Liver (tissue), 9 donors: Measurements from ENCODE around the gene ROMO1. TPM values are rescaled to one million over a fixed set of nuclear protein-coding genes. Genes with fewer than 3 reads are reported as not detected.

Experiments
- DNase-seq: peaks from one replicate; pipeline ENCODE4 v3.0.0-alpha.2; 2017; ENCODE audit warnings: low spot score
- H3K27ac ChIP-seq, 2 donors: one replicate each; pipeline ENCODE4 v1.7.0; 2013; ENCODE audit warnings: inconsistent platforms in 2 of 2, low read length in 2 of 2, control low read depth in 1 of 2, low read depth in 1 of 2, mild to moderate bottlenecking in 1 of 2
- H3K27me3 ChIP-seq, 4 donors: one replicate each; pipeline versions ENCODE4 v1.6.1 to v1.7.0; 2013; ENCODE audit warnings: low read length in 3 of 4, inconsistent platforms in 1 of 4, mild to moderate bottlenecking in 1 of 4, moderate library complexity in 1 of 4; ENCODE audit not compliant: control insufficient read depth in 4 of 4, insufficient read depth in 4 of 4
- H3K36me3 ChIP-seq, 4 donors: one replicate each; pipeline versions ENCODE4 v1.6.1 to v1.7.0; 2013; ENCODE audit warnings: low read length in 3 of 4, mild to moderate bottlenecking in 3 of 4, low read depth in 1 of 4, moderate library complexity in 1 of 4; ENCODE audit not compliant: control insufficient read depth in 4 of 4, insufficient read depth in 3 of 4
- H3K4me1 ChIP-seq, 4 donors: one replicate each; pipeline versions ENCODE4 v1.6.1 to v1.7.0; 2013; ENCODE audit warnings: low read length in 3 of 4, mild to moderate bottlenecking in 3 of 4, moderate library complexity in 1 of 4; ENCODE audit not compliant: control insufficient read depth in 4 of 4, insufficient read depth in 4 of 4
- H3K4me3 ChIP-seq, 3 donors: one replicate each; pipeline versions ENCODE4 v1.6.1 to v1.7.0; 2013; ENCODE audit warnings: low read length in 3 of 3, control low read depth in 1 of 3, low read depth in 1 of 3, mild to moderate bottlenecking in 1 of 3
- H3K9ac ChIP-seq, 2 donors: one replicate each; pipeline ENCODE4 v1.7.0; 2013; ENCODE audit warnings: low read length in 2 of 2, mild to moderate bottlenecking in 2 of 2, moderate library complexity in 2 of 2, control low read depth in 1 of 2, low read depth in 1 of 2
- H3K9me3 ChIP-seq, 4 donors: one replicate each; pipeline versions ENCODE4 v1.6.1 to v1.7.0; 2013; ENCODE audit warnings: low read length in 3 of 4; ENCODE audit not compliant: control insufficient read depth in 4 of 4
- EGR1 ChIP-seq, 2 donors: IDR thresholded peaks; 2 replicates each; pipeline ENCODE4 v1.6.1; 2016 to 2018; ENCODE audit warnings: antibody characterized with exemption in 2 of 2, low read depth in 2 of 2
- FOXA2 ChIP-seq: IDR thresholded peaks from 2 replicates; pipeline ENCODE4 v1.6.1; 2016; ENCODE audit warnings: antibody characterized with exemption
- GABPA ChIP-seq, 2 donors: IDR thresholded peaks in 1 of 2; conservative IDR thresholded peaks in 1 of 2; 2 replicates each; pipeline ENCODE4 v1.6.1; 2016; ENCODE audit warnings: antibody characterized with exemption in 2 of 2, mild to moderate bottlenecking in 1 of 2, moderate library complexity in 1 of 2
- HNF4A ChIP-seq, 2 donors: conservative IDR thresholded peaks; 2 replicates each; pipeline ENCODE4 v1.6.1; 2016; ENCODE audit warnings: antibody characterized with exemption in 2 of 2, mild to moderate bottlenecking in 2 of 2
- HNF4G ChIP-seq: IDR thresholded peaks from 2 replicates; pipeline ENCODE4 v1.6.1; 2016; ENCODE audit warnings: antibody characterized with exemption
- NR2F2 ChIP-seq: IDR thresholded peaks from 2 replicates; pipeline ENCODE4 v1.6.1; 2016; ENCODE audit warnings: antibody characterized with exemption
- RAD21 ChIP-seq, 2 donors: IDR thresholded peaks; 2 replicates each; pipeline ENCODE4 v1.6.1; 2016; ENCODE audit warnings: antibody characterized with exemption in 2 of 2, mild to moderate bottlenecking in 2 of 2
- RXRA ChIP-seq, 2 donors: IDR thresholded peaks; 2 replicates each; pipeline ENCODE4 v1.6.1; 2017 to 2018; ENCODE audit warnings: antibody characterized with exemption in 2 of 2, mild to moderate bottlenecking in 1 of 2
- SP1 ChIP-seq: IDR thresholded peaks from 2 replicates; pipeline ENCODE4 v1.6.1; 2018; ENCODE audit warnings: antibody characterized with exemption, mild to moderate bottlenecking
- TAF1 ChIP-seq: conservative IDR thresholded peaks from 2 replicates; pipeline ENCODE4 v1.6.1; 2016; ENCODE audit warnings: antibody characterized with exemption, mild to moderate bottlenecking
- YY1 ChIP-seq: IDR thresholded peaks from 2 replicates; pipeline ENCODE4 v1.6.1; 2016; ENCODE audit warnings: antibody characterized with exemption, mild to moderate bottlenecking
- WGBS: extraction: QIAGEN DNeasy Blood & Tissue Kit; methylation state at CpG from one replicate; pipeline ENCODE4 v1.1.7; 2013; 5-methylcytosine and 5-hydroxymethylcytosine counted together
- polyA plus RNA-seq, 2 donors: library from polyadenylated mRNA; stranded (reverse) in 1 of 2; unstranded in 1 of 2; fragments of 200-250 nt in 1 of 2; fragments of >200 nt in 1 of 2; fragmentation: Nextera tagmentation in 1 of 2; extraction: Ambion mirVana in 1 of 2; gene quantifications; one replicate each; pipeline versions ENCODE4 v1.2.1 to v1.2.3, GENCODE V29; 2013 to 2015
- total RNA-seq, 2 donors: library from RNA; depleted of rRNA; stranded (reverse); fragments of >200 nt; gene quantifications; one replicate each; pipeline ENCODE4 v1.2.3, GENCODE V29; 2014
- TF ChIP-seq, protein P1 (sequence below): IDR thresholded peaks from 2 replicates; pipeline ENCODE4 v1.6.1; 2016; ENCODE audit warnings: antibody characterized with exemption
- TF ChIP-seq, protein P2 (sequence below): IDR thresholded peaks from 2 replicates; pipeline ENCODE4 v1.6.1; 2016; ENCODE audit warnings: antibody characterized with exemption, mild to moderate bottlenecking
- TF ChIP-seq, protein P3 (sequence below): fragments of 150-350 bp; IDR thresholded peaks from 2 replicates; pipeline ENCODE4 v1.5.1; 2017; ENCODE audit warnings: improper control_type of control experiment, low read depth, low read length; ENCODE audit not compliant: missing input control
- TF ChIP-seq, protein P4 (sequence below): IDR thresholded peaks from 2 replicates; pipeline ENCODE4 v1.6.1; 2016; ENCODE audit warnings: antibody characterized with exemption
- donor health status: healthy.
- donor health status: healthy.
- donor health status: healthy.
- donor health status: healthy.
- donor health status: healthy.

Gene ROMO1
- total and polyA plus RNA-seq, 4 donors = 68.4 to 359 (median 147) TPM

DNA sequence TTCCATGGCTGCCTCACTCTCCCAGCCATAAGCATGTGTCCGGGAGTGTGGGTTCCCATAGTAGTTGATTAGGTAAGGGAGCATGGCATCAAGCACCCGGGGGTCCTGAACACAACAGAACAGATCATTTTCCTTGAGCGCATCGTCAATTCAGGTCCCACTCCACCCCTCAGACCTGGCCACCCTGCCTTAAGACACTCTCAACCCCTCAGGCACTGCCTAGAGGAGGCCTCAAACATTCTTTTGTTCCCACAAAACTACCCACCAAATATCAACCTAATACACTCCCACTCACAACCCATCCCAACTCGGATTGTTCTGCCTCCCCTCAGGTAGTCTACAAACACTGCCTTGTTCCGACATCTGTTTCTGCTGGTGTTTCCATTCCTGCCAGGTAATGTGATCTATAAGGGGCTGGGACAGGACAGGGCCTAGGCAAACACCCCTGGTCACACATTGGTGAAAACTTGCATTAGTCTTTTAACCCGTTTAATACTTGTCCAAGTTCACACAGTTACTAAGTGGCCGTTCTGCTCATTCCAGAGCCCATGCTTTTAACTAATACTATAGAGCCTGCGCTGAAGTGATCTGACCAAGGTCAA lies 1.4 kb upstream of the ROMO1 start:
- no peak overlapping the region for H3K27ac ChIP-seq
- TF ChIP-seq YY1 (no peak), GABPA (IDR thresholded peaks at IDR 0.05 in 1 of 2, conservative IDR thresholded peaks at IDR 0.05 in 1 of 2) (no peak), EGR1 (IDR thresholded peaks at IDR 0.05; ENCODE audit: low read depth in 2 of 2) (no peak), HNF4G (no peak), TAF1 (no peak), HNF4A (conservative IDR thresholded peaks at IDR 0.05) (no peak), FOXA2 (no peak), RAD21 (IDR thresholded peaks at IDR 0.05) (no peak), SP1 (no peak), NR2F2 (no peak)
- TF ChIP-seq, protein P1, sequence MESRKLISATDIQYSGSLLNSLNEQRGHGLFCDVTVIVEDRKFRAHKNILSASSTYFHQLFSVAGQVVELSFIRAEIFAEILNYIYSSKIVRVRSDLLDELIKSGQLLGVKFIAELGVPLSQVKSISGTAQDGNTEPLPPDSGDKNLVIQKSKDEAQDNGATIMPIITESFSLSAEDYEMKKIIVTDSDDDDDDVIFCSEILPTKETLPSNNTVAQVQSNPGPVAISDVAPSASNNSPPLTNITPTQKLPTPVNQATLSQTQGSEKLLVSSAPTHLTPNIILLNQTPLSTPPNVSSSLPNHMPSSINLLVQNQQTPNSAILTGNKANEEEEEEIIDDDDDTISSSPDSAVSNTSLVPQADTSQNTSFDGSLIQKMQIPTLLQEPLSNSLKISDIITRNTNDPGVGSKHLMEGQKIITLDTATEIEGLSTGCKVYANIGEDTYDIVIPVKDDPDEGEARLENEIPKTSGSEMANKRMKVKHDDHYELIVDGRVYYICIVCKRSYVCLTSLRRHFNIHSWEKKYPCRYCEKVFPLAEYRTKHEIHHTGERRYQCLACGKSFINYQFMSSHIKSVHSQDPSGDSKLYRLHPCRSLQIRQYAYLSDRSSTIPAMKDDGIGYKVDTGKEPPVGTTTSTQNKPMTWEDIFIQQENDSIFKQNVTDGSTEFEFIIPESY = no peak
- TF ChIP-seq, protein P2, sequence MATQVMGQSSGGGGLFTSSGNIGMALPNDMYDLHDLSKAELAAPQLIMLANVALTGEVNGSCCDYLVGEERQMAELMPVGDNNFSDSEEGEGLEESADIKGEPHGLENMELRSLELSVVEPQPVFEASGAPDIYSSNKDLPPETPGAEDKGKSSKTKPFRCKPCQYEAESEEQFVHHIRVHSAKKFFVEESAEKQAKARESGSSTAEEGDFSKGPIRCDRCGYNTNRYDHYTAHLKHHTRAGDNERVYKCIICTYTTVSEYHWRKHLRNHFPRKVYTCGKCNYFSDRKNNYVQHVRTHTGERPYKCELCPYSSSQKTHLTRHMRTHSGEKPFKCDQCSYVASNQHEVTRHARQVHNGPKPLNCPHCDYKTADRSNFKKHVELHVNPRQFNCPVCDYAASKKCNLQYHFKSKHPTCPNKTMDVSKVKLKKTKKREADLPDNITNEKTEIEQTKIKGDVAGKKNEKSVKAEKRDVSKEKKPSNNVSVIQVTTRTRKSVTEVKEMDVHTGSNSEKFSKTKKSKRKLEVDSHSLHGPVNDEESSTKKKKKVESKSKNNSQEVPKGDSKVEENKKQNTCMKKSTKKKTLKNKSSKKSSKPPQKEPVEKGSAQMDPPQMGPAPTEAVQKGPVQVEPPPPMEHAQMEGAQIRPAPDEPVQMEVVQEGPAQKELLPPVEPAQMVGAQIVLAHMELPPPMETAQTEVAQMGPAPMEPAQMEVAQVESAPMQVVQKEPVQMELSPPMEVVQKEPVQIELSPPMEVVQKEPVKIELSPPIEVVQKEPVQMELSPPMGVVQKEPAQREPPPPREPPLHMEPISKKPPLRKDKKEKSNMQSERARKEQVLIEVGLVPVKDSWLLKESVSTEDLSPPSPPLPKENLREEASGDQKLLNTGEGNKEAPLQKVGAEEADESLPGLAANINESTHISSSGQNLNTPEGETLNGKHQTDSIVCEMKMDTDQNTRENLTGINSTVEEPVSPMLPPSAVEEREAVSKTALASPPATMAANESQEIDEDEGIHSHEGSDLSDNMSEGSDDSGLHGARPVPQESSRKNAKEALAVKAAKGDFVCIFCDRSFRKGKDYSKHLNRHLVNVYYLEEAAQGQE = no peak
- TF ChIP-seq, protein P3, sequence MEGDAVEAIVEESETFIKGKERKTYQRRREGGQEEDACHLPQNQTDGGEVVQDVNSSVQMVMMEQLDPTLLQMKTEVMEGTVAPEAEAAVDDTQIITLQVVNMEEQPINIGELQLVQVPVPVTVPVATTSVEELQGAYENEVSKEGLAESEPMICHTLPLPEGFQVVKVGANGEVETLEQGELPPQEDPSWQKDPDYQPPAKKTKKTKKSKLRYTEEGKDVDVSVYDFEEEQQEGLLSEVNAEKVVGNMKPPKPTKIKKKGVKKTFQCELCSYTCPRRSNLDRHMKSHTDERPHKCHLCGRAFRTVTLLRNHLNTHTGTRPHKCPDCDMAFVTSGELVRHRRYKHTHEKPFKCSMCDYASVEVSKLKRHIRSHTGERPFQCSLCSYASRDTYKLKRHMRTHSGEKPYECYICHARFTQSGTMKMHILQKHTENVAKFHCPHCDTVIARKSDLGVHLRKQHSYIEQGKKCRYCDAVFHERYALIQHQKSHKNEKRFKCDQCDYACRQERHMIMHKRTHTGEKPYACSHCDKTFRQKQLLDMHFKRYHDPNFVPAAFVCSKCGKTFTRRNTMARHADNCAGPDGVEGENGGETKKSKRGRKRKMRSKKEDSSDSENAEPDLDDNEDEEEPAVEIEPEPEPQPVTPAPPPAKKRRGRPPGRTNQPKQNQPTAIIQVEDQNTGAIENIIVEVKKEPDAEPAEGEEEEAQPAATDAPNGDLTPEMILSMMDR = no peak
- no peaks in the 10 kb centered on the region for H3K27me3 ChIP-seq
- peak overlapping the region in 1 of 3 donors; percentile 87 for H3K4me3 ChIP-seq
- no peak overlapping the region for H3K9ac ChIP-seq
- no peak for DNase-seq
- peaks cover 0 to 36% (median 28%) of the 10 kb centered on the region in 4 donors for H3K4me1 ChIP-seq
- no peaks in the 10 kb centered on the region for H3K9me3 ChIP-seq
- 72% methylated on average over 9 of the region's 9 CpGs for WGBS
- peaks cover 5 to 11% (median 10%) of the 10 kb centered on the region in 4 donors for H3K36me3 ChIP-seq

DNA sequence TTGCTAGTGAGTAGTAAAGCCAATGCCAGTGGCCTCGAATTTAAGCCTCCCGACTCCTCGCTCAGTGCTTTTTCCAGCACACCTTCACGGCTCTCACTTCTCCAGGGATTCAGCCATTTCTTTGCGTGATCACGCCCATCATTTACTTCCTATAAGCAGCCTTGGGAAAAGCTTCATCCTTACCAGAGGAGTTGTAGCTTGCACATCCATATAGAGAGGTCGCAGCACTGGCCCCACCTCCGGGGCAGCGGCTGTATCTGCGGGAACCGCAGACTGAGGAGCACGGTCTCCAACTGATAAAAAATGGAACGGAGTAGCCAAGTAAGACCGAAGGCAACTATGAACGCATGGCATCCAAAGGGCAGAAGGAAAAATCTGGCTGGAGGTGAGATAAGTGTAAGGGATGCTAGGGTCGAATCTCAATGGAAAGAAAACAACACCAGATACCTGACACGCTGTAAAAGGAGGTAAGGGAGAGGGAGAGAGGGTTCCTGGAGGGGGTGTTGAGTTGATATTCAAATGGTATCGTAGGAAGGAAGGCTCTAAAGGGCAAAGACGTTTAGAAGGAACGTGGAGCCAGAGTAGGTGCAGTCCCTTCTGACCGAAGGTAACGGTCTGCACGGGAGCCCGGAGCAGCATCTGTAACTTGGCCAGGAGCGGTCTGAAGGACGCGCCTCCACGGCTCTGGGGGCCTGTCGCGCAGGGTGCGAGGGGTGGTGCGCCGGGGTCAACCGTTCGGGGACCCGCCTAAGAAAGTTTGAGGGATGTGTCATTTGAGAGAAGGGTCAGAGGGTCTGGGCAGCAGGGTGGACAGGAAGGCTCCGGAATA lies 693 bp upstream of the ROMO1 start:
- H3K4me3 ChIP-seq = peak overlapping the region; percentile 69 to 87 (median 82)
- peak overlapping the region; percentile 49 to 68 for H3K9ac ChIP-seq
- H3K9me3 ChIP-seq = no peaks in the 10 kb centered on the region
- peaks cover 5 to 16% (median 14%) of the 10 kb centered on the region in 4 donors for H3K36me3 ChIP-seq
- peaks cover 0 to 36% (median 28%) of the 10 kb centered on the region in 4 donors for H3K4me1 ChIP-seq
- H3K27me3 ChIP-seq = no peaks in the 10 kb centered on the region
- H3K27ac ChIP-seq = peak overlapping the region; percentile 83 to 86
- WGBS = 8% methylated on average over 37 of the region's 37 CpGs
- peak; percentile 49 for DNase-seq
- TF ChIP-seq, protein P3 = no peak
- TF ChIP-seq FOXA2 = no peak
- TF ChIP-seq HNF4G = no peak
- TF ChIP-seq RAD21 (IDR thresholded peaks at IDR 0.05) = no peak
- TF ChIP-seq SP1 = no peak
- TF ChIP-seq, protein P2 = no peak
- TF ChIP-seq, protein P4, sequence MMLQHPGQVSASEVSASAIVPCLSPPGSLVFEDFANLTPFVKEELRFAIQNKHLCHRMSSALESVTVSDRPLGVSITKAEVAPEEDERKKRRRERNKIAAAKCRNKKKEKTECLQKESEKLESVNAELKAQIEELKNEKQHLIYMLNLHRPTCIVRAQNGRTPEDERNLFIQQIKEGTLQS = no peak
- TF ChIP-seq RXRA (IDR thresholded peaks at IDR 0.05) = no peak
